NCI-H1417 (cell line): ENCODE results near the gene SBK2.
"Not testable (repeated sequence)": the region's sequence is repeated elsewhere in the genome, so short reads cannot be mapped to it uniquely, and the experiment has no call there.

Source experiments
- DNase-seq, 3 experiments: peaks; one replicate each; lab custom pipeline; 2025; lab: John Stamatoyannopoulos, UW

SBK2 gene

GRCh38 chr19:55535173-55535964, 1.6 kb downstream of the SBK2 start:
- no peak for DNase-seq

- not testable (repeated sequence) for DNase-seq
These were observed 2.7 kb downstream of the SBK2 start for GRCh38 chr19:55534280-55534679.

DNA sequence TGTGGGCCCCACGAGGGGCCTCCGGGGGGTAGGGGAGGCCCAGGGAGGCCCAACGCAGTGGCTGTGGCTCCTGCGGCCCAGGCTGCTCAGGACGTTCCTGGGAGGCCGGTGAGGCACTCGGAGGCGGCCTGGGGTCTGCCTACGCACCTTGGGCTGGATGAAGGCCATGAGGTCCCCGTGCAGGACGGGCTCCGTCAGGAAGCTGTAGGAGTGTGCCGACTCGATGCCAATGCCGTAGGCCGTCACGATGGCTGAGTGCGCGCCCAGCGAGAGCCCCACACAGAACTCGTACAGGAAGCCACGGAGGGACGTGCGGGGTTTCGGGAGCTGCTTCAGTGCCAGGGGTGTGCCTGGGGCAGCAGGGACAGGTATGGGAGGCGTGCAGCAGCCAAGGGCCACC, 5.9 kb downstream of the SBK2 start:
- DNase-seq = no peak

- DNase-seq = no peak
These were observed 7.2 kb downstream of the SBK2 start for GRCh38 chr19:55529636-55530234.

DNA sequence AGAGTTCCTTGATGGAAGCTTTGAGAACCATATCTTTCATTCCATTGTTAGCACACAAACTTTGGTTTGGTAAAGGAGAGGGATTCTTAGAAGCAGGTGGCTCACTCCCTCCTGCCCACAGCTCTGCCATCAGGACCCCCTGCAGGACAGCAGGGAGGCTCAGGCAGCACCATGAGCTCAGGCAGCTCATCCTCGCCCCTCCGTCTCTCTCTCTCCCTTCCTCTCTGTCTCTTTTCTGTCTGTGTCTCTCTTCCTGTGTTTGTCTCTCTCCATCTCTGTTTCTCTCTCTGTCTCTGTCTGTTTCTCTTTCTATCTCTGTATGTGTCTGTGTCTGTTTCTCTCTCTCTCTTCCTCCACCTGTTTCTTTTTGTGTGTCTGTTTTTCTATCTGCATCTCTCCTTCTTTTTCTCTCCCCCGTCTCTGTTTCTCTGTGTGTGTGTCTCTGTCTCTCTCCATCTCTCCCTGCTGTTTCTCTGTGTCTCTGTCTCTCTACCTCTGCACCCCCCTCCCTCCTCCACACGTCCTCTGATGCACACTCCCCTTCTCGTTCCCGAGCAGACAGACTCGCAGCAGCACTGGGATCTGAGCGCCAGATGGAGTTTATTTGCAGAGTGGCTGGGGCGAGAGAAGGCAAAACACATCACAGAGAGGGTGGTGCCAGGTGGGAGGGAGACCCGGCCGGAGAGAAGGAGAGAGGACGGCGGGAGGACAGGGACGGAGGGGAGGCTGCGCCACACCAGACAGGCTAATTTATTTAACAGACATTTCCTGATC, 8.7 kb downstream of the SBK2 start:
- DNase-seq = peak in 2 of 3 experiments; percentile 70 to 89

DNA sequence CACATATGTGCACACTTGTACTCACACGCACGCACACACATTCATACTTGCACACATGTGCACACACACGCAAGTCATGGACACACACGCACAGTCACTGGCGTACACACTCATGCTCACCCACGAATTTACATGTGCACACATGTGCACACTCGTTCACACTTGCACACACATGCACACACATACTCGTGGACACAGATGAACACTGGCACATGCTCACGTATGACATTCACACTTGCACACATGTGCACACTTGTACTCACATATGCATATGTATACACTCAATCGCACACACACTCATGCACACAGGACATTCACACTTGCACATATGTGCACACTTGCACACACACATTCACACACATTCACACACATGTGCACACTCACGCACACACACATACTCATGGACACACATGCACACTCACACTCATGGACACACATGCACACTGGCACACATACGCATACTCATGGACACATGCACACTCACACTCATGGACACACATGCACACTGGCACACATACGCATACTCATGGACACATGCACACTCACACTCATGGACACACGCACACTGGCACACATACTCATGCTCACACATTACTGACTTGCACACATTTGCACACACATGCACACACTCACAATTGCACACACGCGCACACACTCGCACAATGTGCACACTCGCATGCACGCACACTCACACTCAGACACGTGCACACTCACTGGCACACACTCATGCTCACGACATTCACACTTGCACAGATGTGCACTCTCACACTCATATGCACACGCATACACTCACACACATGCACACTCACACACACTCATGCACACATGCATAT, 9.5 kb downstream of the SBK2 start:
- DNase-seq = peak in 1 of 3 experiments; percentile 27

DNA sequence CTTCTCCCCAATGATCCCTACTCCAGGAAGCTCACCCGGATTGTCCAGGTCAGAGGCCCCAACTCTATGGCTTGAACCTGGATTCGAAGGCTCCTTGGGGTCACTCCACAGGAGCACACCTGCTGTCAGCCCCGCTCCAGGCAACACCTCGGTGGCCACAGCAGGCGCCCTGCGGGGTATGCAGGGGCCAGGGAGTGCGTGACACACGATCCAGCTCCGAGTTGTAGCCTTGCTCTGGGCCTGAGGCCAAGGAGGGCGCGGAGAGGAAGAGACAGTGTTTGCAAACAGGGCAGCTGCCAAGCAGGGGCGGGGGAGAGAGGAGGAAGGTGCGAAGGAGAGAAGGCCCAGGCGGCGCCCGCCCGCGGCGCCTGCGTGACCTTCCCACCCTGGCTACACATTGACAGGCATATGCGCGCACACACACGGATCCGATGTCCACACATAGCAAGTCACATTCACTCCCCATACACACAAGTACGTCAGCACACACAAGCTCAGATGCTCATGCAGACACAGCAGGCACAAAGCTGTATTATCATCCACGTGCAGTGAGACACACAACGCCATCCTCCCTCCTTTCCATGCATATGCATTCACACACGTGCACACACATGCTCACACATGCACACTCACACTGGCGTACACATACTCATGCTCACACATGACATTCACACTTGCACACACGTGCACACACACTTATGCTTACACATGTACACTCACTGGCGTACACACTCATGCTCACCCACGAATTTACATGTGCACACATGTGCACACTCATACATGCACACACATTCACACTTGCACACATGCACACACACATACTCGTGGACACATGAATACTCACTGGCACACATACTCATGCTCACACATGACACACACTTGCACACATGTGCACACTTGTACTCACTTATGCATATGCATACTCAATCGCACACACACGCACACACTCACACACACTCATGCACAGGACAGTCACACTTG, 10.4 kb downstream of the SBK2 start:
- peak in 2 of 3 experiments; percentile 79 to 90 for DNase-seq

- DNase-seq = peak in 2 of 3 experiments; percentile 35 to 58
These were observed 11.4 kb downstream of the SBK2 start for GRCh38 chr19:55525289-55526101.

DNA sequence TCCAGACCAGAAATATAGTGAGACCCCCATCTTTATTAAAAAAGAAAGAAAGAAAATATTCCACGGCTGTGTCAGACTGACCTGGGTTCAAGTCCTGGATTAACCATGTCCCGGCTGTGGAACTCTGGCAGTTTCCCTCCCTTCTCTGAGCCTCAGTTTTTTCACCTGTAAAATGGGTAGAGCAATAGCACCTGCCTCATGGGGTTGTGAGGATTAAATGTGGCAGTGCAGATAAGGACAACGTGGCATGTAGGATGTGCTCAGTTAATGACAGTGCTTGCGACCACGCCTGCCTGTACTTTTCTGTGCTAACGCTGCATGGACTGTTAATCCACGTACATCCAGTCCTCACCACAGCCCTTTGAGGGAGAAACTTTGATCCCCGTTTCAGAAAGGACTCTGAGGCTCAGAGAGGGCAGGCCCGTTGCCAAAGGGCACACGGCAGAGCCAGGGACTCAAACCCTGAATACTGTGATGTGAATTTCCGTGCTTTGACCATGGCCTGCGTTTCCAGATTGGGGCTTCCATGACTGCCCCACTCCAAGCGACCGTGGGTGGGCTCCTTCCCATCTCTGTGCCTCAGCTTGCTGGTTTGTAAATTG, 16.1 kb downstream of the SBK2 start:
- DNase-seq = no peak

DNA sequence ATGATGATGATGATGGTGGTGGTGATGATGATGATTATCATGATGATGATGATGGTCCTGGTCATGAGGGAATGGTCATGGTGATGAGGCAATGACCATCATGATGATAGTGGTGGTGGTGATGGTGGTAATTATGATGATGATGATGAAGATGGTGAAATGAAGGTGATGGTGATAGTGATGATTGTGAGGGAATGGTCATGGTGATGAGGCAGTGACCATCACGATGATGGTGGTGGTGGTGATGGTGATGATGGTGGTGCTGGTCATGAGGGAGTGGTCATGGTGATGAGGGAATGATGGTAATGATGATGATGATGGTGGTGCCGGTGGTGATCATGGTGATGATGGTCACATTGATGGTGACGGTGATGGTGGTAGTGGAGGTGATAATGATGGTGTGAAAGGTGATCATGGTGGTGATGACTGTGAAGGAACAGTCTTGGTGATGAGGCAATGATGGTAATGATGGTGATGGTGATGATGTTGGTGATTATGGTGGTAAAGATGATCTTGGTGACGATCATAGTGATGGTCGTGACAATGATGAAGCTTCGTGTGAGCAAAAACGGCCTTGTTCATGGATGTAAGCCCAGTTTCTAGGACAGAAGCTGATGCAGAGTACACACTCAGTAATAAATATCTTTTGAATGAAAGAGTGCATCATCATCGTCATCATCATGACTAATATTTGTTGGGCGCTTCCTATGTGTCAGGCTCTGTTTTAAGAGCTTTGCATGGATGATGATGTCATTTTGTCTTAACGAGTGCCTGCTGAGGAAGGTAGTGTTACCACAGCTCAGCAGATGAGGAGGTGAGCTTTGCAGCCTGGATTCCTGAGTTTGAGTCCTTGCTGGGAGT, 17.3 kb downstream of the SBK2 start:
- no peak for DNase-seq

DNA sequence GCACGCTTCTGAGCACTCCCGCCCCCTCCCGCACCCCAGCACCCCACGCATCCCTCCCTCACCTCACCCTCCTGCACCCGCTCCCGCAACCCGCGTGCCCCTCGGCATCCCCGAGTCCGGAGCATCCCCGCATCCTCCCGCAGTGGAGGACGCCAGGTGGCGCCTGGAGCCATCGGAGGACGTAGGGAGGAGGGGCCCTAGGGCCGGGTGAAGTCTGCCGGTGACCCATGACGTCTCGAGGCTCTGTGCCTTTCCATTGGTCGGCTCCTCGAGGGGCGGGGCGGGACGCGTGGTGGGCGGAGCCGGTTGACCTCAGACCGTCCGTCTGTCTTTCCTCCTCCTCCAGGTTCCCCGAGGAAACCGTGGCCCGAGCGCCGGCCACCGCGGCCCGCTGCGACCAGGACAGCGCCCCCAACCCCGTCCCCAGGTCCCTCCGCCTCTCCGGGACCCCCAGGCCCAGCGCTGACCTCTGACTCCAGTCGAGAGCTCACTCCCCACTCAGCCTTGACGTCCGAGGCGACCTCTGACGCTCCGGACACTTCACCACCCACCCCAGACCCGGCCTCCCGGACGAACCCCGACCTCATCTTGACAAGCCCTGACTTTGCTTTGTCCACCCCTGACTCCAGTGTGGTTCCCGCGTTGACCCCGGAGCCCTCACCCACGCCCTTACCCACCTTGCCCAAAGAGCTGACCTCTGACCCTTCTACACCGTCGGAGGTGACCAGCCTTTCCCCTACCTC, 19.9 kb downstream of the SBK2 start:
- DNase-seq = peak; percentile 83 to 91 (median 91)

GRCh38 chr19:55508120-55508519, 28.8 kb downstream of the SBK2 start:
- no peak for DNase-seq

DNA sequence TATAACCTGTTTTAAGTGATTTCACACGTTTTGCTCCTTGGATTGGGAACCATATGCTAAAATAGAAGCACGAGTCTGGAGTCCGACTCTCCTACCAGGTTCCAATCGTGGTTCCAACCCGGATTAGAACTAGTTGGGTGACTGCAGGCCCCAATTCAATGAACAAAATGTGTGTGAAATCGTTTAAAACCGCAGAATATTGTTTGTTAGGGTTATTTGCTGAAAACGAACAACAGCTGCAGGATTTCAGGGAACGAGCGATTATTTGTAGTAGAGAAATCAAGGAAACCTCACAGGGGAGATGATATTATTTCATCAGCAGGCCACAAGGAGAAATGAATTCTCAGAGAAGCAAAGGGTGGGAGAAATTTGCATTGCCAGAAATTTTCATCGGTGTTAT, 32.0 kb downstream of the SBK2 start:
- DNase-seq = no peak

GRCh38 chr19:55504252-55504603, 32.7 kb downstream of the SBK2 start:
- no peak for DNase-seq

- peak; percentile 83 to 96 (median 93) for DNase-seq
These were observed 33.3 kb downstream of the SBK2 start for GRCh38 chr19:55503502-55504251.

- no peak for DNase-seq
These were observed 33.8 kb downstream of the SBK2 start for GRCh38 chr19:55503157-55503501.
